H1 (cell line): ENCODE measurements around the gene AKAP4.

ENCODE experiments used
- ATF3 ChIP-seq: IDR thresholded peaks from 2 replicates; pipeline ENCODE4 v1.6.1; 2011; ENCODE audit warnings: low read depth, mild to moderate bottlenecking, low read length; ENCODE audit not compliant: insufficient read depth
- CBX5 ChIP-seq: fragments of 300-800, 300-1000 bp; sonication (generic); IDR thresholded peaks from 2 replicates; pipeline ENCODE4 v1.7.1; 2016; ENCODE audit warnings: antibody characterized with exemption, low read length, low read depth
- CHD7 ChIP-seq: fragments of 300-600 bp; sonication (generic); IDR thresholded peaks from 2 replicates; pipeline ENCODE4 v1.7.1; 2012; ENCODE audit warnings: low read length, moderate library complexity, mild to moderate bottlenecking, inconsistent platforms; ENCODE audit not compliant: insufficient replicate concordance
- CREB1 ChIP-seq: IDR thresholded peaks from 2 replicates; pipeline ENCODE4 v1.6.1; 2012; ENCODE audit warnings: inconsistent platforms
- CTCF ChIP-seq, 3 experiments: IDR thresholded peaks; 1 replicate in 2 of 3; 2 replicates in 1 of 3; pipeline versions ENCODE4 v1.5.1 to v1.6.1; 2011; ENCODE audit warnings: low read length in 3 of 3, mild to moderate bottlenecking in 3 of 3, inconsistent platforms in 2 of 3, low read depth in 1 of 3, moderate library complexity in 1 of 3; ENCODE audit not compliant: insufficient read depth in 1 of 3; ENCODE audit errors: control extremely low read depth in 1 of 3
- EZH2 ChIP-seq: fragments of 200-600 bp; sonication (generic); IDR thresholded peaks from 2 replicates; pipeline ENCODE4 v1.7.1; 2012; ENCODE audit warnings: low read depth, mild to moderate bottlenecking, moderate library complexity, low read length, inconsistent platforms; ENCODE audit not compliant: severe bottlenecking
- GTF2F1 ChIP-seq: IDR thresholded peaks from 2 replicates; pipeline ENCODE4 v1.6.1; 2012; ENCODE audit warnings: low read depth, low read length, improper control_type of control experiment, borderline replicate concordance
- KDM1A ChIP-seq: fragments of 200-600, 300-600 bp; sonication (generic); IDR thresholded peaks from 2 replicates; pipeline ENCODE4 v1.7.1; 2016; ENCODE audit warnings: mild to moderate bottlenecking, low read length, borderline replicate concordance
- MAFK ChIP-seq: IDR thresholded peaks from 2 replicates; pipeline ENCODE4 v1.6.1; 2012; ENCODE audit warnings: low read depth, mild to moderate bottlenecking, improper control_type of control experiment, low read length
- POLR2A ChIP-seq, 2 experiments: IDR thresholded peaks; 1 replicate in 1 of 2; 2 replicates in 1 of 2; pipeline ENCODE4 v1.6.1; 2011; ENCODE audit warnings: low read depth in 2 of 2, low read length in 2 of 2, mild to moderate bottlenecking in 2 of 2; ENCODE audit errors: control extremely low read depth in 1 of 2
- POLR2AphosphoS5 ChIP-seq: IDR thresholded peaks from 2 replicates; pipeline ENCODE4 v1.6.1; 2011; ENCODE audit warnings: low read depth, low read length
- RAD21 ChIP-seq, 2 experiments: IDR thresholded peaks in 1 of 2; conservative IDR thresholded peaks in 1 of 2; 2 replicates each; pipeline ENCODE4 v1.6.1; 2011; ENCODE audit warnings: low read depth in 2 of 2, low read length in 2 of 2, improper control_type of control experiment in 1 of 2, inconsistent platforms in 1 of 2, mild to moderate bottlenecking in 1 of 2, moderate library complexity in 1 of 2
- TAF1 ChIP-seq: IDR thresholded peaks from 2 replicates; pipeline ENCODE4 v1.6.1; 2011; ENCODE audit warnings: mild to moderate bottlenecking, low read depth, low read length

- TF ChIP-seq EZH2 (no peak), CTCF (IDR thresholded peaks at IDR 0.05; ENCODE audit: control extremely low read depth in 1 of 3, insufficient read depth in 1 of 3, low read depth in 1 of 3, low read length in 3 of 3) (peak in 1 of 3 experiments; percentile 16; a peak in 1 of 4 replicates), GTF2F1 (no peak), MAFK (no peak), POLR2AphosphoS5 (no peak), KDM1A (no peak), RAD21 (IDR thresholded peaks at IDR 0.05 in 1 of 2, conservative IDR thresholded peaks at IDR 0.05 in 1 of 2; ENCODE audit: low read depth in 2 of 2, low read length in 2 of 2) (peak; percentile 8 to 17; a peak in 1 of 4 replicates), CBX5 (no peak), POLR2A (IDR thresholded peaks at IDR 0.05; ENCODE audit: control extremely low read depth in 1 of 2, low read depth in 2 of 2, low read length in 2 of 2) (no peak), CREB1 (no peak), TAF1 (no peak), CHD7 (no peak), ATF3 (no peak)
These were observed 5.9 kb upstream of the AKAP4 start for GRCh38 chrX:50206753-50207152.
